ENCODE measurements around the gene ZNF213. TPM values are rescaled to one million over a fixed set of nuclear protein-coding genes. Genes with fewer than 3 reads are reported as not detected.
"Not testable (repeated sequence)": the region's sequence is repeated elsewhere in the genome, so short reads cannot be mapped to it uniquely, and the experiment has no call there.

ZNF213 gene
- polyA plus RNA-seq, 3 donors = 5.1 to 6.6 (median 5.2) TPM

- 10 to 16% (median 14%) methylated on average over 36 to 39 of the region's 39 CpGs for WGBS, 3 donors
- no peak overlapping the region for H3K27ac ChIP-seq (ENCODE audit: low read depth, low read length)
Measured at GRCh38 chr16:3175157-3176093, 40.6 kb downstream of the ZNF213 start.

DNA sequence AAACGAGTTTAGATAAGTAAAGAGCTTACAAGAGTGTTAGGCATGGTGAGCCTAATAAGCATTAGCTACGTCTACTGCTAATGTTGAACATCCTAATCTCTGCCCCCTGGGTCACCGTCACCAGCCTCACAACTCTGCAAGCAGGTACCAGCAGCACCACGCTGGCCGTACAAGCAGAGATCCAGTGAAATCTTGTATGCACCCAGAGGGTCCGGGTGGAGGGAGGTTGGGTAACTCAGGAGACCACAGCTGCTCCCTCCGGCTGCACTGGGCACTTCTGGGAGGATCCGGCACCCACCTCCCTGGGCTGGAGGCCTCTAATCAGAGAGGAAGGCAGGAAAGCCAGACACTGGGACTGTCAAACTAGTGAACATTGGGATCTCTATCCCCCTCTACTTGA lies 44.8 kb downstream of the ZNF213 start:
- H3K27ac ChIP-seq (ENCODE audit: low read depth, low read length) = no peak overlapping the region
- WGBS, 3 donors = 63 to 81% (median 70%) methylated on average over 8 of the region's 8 CpGs

GRCh38 chr16:3180445-3180878 lies 45.6 kb downstream of the ZNF213 start:
- 21 to 52% (median 25%) methylated on average over 21 of the region's 21 CpGs for WGBS, 3 donors
- H3K27ac ChIP-seq (ENCODE audit: low read depth, low read length) = no peak overlapping the region

DNA sequence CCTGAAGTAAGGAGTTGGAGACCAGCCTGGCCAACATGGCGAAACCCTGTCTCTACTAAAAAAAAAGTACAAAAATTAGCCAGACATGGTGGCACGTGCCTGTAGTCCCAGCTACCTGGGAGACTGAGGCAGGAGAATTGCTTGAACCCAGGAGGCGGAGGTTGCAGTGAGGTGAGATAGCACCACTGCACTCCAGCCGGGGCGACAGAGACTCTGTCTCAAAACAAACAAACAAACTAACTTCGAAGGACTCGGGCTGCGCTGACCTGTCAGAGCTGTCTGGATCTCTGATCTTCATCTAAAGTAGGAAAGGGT lies 47.4 kb downstream of the ZNF213 start:
- WGBS, 3 donors = 32 to 38% (median 35%) methylated on average over 8 of the region's 8 CpGs

GRCh38 chr16:3182608-3183444 lies 48.0 kb downstream of the ZNF213 start:
- no peak overlapping the region for H3K27ac ChIP-seq (ENCODE audit: low read depth, low read length)
- WGBS, 3 donors = 1 to 2% (median 1%) methylated on average over 69 to 72 of the region's 72 CpGs

More for the DNA sequence above, 47.4 kb downstream of the ZNF213 start:
- H3K27ac ChIP-seq (ENCODE audit: low read depth, low read length) = not testable (repeated sequence)

DNA sequence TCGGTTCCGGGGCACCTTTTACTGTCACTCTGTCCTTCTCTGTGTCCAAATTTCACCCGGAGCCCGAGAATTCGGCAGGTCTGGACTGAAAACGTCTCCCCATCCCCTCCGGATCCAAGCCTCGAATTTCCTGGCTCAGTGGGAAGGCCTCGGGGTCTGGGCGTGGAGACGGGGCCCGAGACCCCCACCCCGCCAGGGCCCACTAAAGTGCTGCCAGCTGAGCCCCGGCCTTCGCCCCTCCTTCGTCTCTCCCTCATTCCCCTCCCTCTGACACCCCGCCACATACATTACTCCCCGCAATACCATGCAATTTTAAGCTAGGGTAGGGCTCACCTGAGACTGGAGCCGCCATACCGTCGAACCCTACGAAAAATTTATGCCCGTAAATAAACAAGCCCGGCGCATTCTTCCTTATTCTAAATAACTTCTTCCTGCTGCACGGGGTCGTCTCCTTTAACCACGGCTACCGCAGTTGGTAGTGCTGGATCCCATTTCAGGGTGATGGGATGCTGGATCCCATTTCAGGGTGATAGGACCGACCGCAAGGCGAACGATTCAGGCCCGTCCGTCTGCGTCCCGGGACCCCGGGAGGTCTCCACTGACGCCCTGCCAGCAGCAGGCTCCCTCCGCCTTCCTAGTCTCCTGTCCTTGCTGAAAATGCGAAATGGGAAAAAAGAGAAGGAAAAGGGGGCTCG lies 48.8 kb downstream of the ZNF213 start:
- WGBS, 3 donors = 3 to 7% (median 4%) methylated on average over 41 to 42 of the region's 42 CpGs
- no peak overlapping the region for H3K27ac ChIP-seq (ENCODE audit: low read depth, low read length)

DNA sequence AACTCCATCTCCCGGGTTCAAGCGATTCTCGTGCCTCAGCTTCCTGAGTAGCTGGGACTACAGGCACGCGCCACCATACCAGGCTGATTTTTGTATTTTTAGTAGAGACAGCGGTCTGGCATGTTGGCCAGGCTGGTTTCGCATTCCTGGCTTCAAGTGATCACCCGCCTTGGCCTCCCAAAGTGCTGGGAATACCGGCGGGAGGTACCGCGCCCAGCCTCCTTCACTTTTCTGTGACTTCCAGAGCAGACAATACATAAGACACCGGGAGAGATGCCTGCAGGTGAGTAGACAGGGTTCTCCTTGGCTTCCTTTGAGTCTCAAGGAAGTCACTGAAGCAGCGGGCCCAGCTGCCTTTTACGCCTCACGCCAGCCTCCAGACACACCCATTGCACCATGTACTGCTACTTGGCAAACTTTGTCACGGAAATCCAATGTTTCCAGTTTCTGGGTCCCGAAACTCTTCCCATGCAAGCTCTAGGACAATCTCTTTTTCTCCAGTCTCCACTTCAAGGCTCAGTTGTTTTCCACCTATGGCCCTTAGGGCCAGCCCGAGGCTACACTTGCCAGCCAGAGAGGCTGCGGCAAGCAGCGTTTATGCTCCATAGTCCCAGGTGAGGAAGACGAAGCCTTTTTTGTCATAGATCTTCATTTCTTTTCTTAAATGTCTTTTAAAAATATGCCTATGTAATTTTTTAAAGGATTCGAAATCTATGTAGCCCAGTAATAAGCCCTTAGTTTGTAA lies 52.3 kb downstream of the ZNF213 start:
- 74 to 81% (median 75%) methylated on average over 23 of the region's 23 CpGs for WGBS, 3 donors
- no peak overlapping the region for H3K27ac ChIP-seq (ENCODE audit: low read depth, low read length)

DNA sequence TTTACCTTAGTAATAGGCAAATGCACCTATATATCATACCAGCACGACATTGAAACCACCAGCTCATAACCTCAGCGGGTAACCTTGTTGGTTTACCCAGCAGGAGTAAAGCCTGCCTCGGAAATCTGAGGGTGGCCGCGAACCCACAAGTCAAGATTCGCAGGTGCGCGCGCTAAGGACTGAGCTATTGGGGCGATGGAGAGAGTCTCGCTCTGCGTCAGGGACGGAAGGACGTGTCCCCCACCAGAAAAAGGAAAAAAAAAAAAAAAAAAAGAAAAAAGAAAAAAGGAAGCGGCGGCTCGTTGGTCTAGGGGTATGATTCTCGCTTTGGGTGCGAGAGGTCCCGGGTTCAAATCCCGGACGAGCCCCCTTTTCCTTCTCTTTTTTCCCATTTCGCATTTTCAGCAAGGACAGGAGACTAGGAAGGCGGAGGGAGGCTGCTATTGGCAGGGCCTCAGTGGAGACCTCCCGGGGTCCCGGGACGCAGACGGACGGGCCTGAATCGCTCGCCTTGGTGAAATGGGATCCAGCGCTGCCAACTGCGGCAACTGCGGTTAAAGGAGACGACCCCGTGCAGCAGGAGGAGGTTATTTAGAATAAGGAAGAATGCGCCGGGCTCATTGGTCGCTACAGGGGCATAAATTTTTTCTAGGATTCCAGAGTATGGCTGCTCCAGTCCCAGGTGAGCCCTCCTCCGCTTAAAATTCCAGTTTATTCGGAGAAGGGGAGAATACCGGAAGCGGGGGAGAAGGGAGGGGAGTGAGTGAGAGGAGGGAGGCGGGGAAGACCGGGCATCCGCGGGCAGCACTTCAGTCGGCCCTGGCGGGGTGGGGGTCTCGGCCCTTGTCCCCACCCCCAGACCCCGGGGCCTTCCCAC lies 53.2 kb downstream of the ZNF213 start, which contains the start of gene OR1F1:
Gene OR1F1 (plus strand): TSS at position 407 of the 877 bp plus-strand sequence.
- WGBS, 3 donors = 2 to 3% (median 2%) methylated on average over 42 to 51 of the region's 51 CpGs
- no peak within 1 kb of the TSS for H3K27ac ChIP-seq (ENCODE audit: low read depth, low read length)

- WGBS, 3 donors = 1 to 3% (median 2%) methylated on average over 13 of the region's 13 CpGs
Measured at GRCh38 chr16:3188675-3188924, 53.8 kb downstream of the ZNF213 start.

GRCh38 chr16:3188925-3189825 lies 54.3 kb downstream of the ZNF213 start:
- 2 to 3% (median 2%) methylated on average over 59 to 61 of the region's 61 CpGs for WGBS, 3 donors

More at GRCh38 chr16:3188675-3188924, 53.8 kb downstream of the ZNF213 start:
- no peak overlapping the region for H3K27ac ChIP-seq (ENCODE audit: low read depth, low read length)

DNA sequence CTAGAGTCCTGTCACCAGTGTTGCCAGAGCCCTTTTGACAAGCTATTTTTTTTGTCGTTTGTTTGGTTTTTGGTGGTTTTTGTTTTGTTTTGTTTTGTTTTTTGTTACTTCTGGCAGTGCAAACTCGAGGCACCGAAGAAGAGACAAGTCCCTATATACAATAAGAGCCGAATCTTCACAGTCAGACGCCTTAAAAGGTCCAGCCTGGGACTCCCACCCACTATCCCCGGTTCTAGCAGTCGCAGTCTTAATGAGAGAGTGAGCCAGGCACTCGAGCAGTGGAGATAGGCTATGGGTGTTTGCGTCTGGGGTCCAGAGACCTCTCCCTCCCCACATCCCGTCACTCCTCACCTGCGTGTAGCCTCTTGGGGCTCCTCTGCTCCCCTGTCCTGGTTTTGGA lies 55.0 kb downstream of the ZNF213 start:
- 17 to 22% (median 18%) methylated on average over 11 of the region's 11 CpGs for WGBS, 3 donors
- H3K27ac ChIP-seq (ENCODE audit: low read depth, low read length) = no peak overlapping the region

More at GRCh38 chr16:3188925-3189825, 54.3 kb downstream of the ZNF213 start:
- no peak overlapping the region for H3K27ac ChIP-seq (ENCODE audit: low read depth, low read length)

DNA sequence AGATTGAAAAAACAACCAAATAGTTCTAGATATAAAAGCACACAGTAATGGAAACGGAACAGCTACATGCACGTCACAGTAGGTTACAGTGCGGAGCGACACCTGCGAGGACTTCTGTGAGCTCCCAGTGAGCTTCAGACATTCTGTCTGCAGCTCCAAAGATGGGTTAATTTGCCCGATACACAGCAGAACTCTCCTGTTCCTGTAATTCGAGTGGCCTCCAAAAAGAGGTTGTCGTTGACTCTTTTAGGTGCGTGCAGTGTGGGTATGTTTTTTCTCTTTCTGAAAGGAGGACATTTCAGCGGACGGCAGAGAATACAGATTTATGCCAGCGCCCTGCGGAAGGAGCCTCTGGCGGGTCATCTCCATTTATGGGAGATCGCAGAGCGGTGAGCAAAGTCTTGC lies 56.1 kb downstream of the ZNF213 start:
- H3K27ac ChIP-seq (ENCODE audit: low read depth, low read length) = no peak overlapping the region
- WGBS, 3 donors = 9 to 13% (median 12%) methylated on average over 16 of the region's 16 CpGs

Other genes starting within 250 kb of the ZNF213 start
- gene FLYWCH1, start 223.1 kb upstream of the ZNF213 start, polyA plus RNA-seq = 10 to 100 TPM in 2 of 3 donors, 1 to 10 TPM in 1; 8.8 to 23.7 (median 20.9) TPM
- under 1 TPM in 2 of 3 donors, not detected in 1; 0.07 to 0.22 TPM for gene KREMEN2, start 170.8 kb upstream of the ZNF213 start, polyA plus RNA-seq
- 1 to 10 TPM; 2.9 to 7.7 (median 4.7) TPM for gene PAQR4, start 165.7 kb upstream of the ZNF213 start, polyA plus RNA-seq
- gene PKMYT1, start 154.6 kb upstream of the ZNF213 start, polyA plus RNA-seq = 1 to 10 TPM in 2 of 3 donors, under 1 TPM in 1; 0.90 to 2.2 (median 1.5) TPM
- 1 to 10 TPM in 1 of 3 donors, under 1 TPM in 1, not detected in 1; 0.30 to 2.8 TPM for gene CLDN9, start 122.1 kb upstream of the ZNF213 start, polyA plus RNA-seq
- under 1 TPM in 1 of 3 donors, not detected in 2; 0.86 TPM for gene CLDN6, start 116.8 kb upstream of the ZNF213 start, polyA plus RNA-seq
- gene TNFRSF12A, start 114.7 kb upstream of the ZNF213 start, polyA plus RNA-seq = 100 to 1,000 TPM in 1 of 3 donors, 10 to 100 TPM in 2; 23.7 to 149 (median 50.2) TPM
- 100 to 1,000 TPM in 1 of 3 donors, 10 to 100 TPM in 2; 28.0 to 107 (median 55.0) TPM for gene HCFC1R1, start 111.1 kb upstream of the ZNF213 start, polyA plus RNA-seq
- 10 to 100 TPM; 11.3 to 25.2 (median 24.8) TPM for gene THOC6, start 111.0 kb upstream of the ZNF213 start, polyA plus RNA-seq
- 10 to 100 TPM in 1 of 3 donors, 1 to 10 TPM in 1, under 1 TPM in 1; 0.45 to 77.9 (median 2.8) TPM for gene BICDL2, start 98.1 kb upstream of the ZNF213 start, polyA plus RNA-seq
- 10 to 100 TPM in 2 of 3 donors, under 1 TPM in 1; 0.84 to 57.3 (median 11.4) TPM for gene MMP25, start 88.5 kb upstream of the ZNF213 start, polyA plus RNA-seq
- gene IL32, start 69.4 kb upstream of the ZNF213 start, polyA plus RNA-seq = 100 to 1,000 TPM in 1 of 3 donors, 10 to 100 TPM in 2; 77.7 to 209 (median 87.0) TPM
- not detected for gene ZSCAN10, start 35.7 kb upstream of the ZNF213 start, polyA plus RNA-seq
- 10 to 100 TPM in 2 of 3 donors, 1 to 10 TPM in 1; 8.7 to 16.0 (median 13.2) TPM for gene ZNF205, start 22.4 kb upstream of the ZNF213 start, polyA plus RNA-seq
- gene OR1F1, start 53.2 kb downstream of the ZNF213 start, polyA plus RNA-seq = not detected
- 1 to 10 TPM; 1.9 to 4.8 (median 3.2) TPM for gene ZNF200, start 100.1 kb downstream of the ZNF213 start, polyA plus RNA-seq
- 1 to 10 TPM in 2 of 3 donors, under 1 TPM in 1; 0.18 to 2.8 (median 2.1) TPM for gene MEFV, start 121.6 kb downstream of the ZNF213 start, polyA plus RNA-seq
- gene ZNF263, start 148.5 kb downstream of the ZNF213 start, polyA plus RNA-seq = 10 to 100 TPM; 11.9 to 25.7 (median 15.9) TPM
- 1 to 10 TPM; 1.2 to 2.1 (median 2.0) TPM for gene TIGD7, start 170.4 kb downstream of the ZNF213 start, polyA plus RNA-seq
- gene ZNF75A, start 170.5 kb downstream of the ZNF213 start, polyA plus RNA-seq = 10 to 100 TPM in 2 of 3 donors, 1 to 10 TPM in 1; 8.1 to 15.0 (median 10.4) TPM
- gene OR2C1, start 220.9 kb downstream of the ZNF213 start, polyA plus RNA-seq = under 1 TPM in 2 of 3 donors, not detected in 1; 0.03 to 0.09 TPM

Measured in adipose tissue (tissue), 3 donors.